HG03558 (cell line): Measurements from ENCODE around the gene PDSS2.
"Not testable (repeated sequence)": the region's sequence is repeated elsewhere in the genome, so short reads cannot be mapped to it uniquely, and the experiment has no call there.

Source experiments
- ATAC-seq: cut with Tn5 transposase; IDR thresholded peaks from one replicate; pipeline ENCODE4 v1.9.1; 2021; ENCODE audit warnings: moderate number of reproducible peaks; ENCODE audit not compliant: unreplicated experiment; ENCODE audit errors: extremely low read depth

Gene PDSS2

DNA sequence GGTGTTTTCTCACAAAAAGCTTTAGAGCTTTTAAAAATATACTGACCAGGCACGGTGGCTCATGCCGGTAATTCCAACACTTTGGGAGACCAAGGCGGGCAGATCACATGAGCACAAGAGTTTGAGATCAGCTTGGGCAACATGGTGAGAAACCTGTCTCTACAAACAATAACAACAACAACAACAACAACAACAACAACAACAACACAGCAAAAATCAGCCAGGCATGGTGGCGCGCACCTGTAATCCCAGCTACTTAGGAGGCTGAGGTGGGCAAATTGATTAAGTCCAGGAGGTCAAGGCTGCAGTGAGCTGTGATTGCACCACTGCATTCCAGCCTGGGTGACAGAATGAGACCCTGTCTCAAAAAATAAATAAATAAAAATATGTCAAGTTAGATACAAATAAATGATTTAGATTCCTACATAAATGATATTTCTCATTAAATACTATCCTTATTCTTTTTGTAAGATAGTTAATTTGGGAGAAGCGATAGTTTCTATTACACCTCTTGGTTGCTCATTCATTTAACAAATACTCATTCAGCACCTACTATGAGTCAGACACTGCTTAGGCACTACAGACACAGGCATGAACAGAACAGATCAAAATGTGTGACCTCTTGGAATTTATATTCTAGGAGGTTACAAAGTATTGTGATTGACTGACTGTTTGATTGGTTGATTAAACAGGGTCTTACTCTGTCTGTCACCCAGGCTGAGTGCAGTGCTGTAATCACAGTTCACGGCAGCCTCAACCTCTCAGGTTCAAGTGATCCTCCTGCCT, 260.5 kb downstream of the PDSS2 start:
- ATAC-seq, result no peak

DNA sequence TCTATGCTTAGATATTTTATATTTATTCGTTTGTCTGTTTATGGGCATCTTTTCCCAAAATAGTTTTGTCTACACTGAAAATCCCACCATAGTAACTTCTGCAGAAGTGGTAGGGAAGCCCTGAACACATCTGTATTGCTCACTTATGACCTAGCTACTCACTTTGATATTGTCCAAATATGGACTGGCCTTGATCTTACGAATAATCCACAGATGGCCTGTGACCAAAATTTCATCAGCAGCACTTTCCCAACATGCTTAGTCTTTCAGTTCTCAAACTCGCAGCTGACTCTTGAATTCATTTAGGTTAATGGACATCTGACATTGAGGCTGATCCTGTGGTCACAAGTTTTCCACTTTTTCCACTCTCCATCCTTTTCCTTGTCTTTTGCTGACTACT, 263.2 kb downstream of the PDSS2 start:
- no peak for ATAC-seq

DNA sequence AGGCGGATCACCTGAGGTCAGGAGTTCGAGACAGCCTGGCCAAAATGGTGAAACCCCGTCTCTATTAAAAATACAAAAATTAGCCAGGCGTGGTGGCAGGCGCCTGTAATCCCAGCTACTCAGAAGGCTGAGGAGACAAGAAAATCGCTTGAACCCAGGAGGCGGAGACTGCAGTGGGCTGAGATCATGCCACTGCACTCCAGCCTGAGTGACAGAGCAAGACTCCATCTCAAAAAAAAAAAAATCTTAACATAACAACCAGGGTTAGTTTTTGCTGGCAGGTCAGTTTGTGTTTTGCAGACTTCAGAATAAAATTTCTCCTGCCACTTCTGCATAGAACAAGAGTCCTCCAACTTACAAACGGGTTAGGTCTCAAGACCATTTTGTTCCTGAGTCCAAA, 264.6 kb downstream of the PDSS2 start:
- ATAC-seq, result not testable (repeated sequence)

DNA sequence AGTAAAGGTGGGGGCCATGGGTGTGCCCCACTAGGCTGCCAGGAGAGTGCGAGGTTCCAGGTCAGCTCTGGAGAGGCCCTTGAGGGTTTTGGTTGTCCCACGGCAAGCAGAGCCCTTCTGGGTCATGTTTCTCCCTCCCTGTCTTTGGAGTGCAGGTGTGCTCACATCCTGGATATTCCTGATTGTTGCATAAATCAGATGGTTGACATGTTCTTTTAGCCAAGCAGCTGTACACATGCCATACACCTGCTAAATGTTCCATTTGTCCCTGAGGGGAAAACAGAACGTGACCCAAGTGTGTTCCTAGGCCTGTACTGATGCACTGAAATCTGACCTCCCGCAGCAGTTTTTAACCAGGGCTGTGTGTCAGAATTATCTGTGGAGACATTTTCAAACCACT, 266.5 kb downstream of the PDSS2 start:
- ATAC-seq, result no peak

- no peak for ATAC-seq
These were observed 271.7 kb downstream of the PDSS2 start for GRCh38 chr6:107187630-107188029.

DNA sequence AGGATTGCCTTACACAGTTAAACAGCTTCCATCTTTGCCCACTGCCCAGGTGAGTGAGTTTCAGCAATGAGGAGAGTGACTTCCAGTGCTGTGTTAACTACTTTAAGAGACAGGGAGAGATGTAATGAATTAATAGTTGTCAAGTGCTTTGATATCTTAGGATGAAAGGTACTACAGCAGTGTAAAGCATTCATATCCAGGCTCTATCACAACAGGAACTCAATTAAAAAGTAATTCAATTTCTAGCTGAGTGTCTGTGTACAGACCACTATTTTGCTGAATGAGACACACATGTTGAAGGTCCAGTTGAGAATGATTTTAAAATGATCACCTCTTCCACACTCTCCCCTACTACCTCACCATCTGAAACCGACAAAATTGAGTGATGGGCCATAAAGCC, 273.3 kb downstream of the PDSS2 start:
- no peak for ATAC-seq

DNA sequence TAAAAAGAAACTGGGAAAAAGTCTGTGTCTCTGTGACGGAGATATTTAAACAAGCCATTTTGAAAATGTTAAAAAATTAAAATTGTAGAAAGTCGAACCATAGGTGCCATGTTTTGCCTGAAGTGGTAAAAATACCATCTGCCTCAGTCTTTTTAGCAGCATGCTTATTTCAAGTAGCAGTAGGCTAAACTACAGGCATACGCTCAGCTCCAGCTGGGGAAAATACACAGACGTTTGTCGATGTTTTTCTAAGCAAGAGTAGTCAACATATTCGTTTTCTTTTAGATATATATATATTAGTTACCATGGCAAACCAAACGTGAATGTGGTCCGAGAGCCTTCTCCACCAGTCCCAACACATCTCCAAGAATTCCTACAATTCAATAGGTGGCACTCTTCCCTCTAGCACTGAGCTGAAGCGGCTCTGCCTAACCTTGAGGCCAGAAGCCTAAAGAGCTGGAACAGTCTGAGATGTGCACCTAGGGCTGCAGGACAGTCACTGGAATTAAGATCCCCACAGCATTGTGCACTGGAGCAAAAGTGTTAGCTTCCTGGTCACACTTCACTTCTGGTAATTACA, 273.9 kb downstream of the PDSS2 start:
- no peak for ATAC-seq

- no peak for ATAC-seq
These were observed 274.9 kb downstream of the PDSS2 start for GRCh38 chr6:107184435-107184834.

- no peak for ATAC-seq
These were observed 279.3 kb downstream of the PDSS2 start for GRCh38 chr6:107180099-107180498.

DNA sequence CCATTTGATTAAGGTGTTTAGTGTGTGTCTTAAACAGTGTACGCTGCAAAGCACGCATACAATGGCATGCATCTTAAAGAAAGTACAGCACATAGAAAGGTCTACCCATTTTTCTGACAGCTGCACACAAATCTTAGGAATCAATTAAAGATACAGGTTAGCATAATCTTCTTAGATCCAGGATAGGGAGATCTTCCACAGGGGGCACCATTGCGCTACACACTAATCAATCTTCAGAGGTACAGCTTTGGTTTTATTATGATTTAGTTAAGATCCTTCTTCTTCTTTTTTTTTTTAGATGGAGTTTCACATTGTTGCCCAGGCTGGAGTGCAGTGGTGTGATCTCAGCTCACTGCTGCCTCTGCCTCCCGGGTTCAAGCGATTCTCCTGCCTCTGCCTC, 280.4 kb downstream of the PDSS2 start:
- no peak for ATAC-seq

DNA sequence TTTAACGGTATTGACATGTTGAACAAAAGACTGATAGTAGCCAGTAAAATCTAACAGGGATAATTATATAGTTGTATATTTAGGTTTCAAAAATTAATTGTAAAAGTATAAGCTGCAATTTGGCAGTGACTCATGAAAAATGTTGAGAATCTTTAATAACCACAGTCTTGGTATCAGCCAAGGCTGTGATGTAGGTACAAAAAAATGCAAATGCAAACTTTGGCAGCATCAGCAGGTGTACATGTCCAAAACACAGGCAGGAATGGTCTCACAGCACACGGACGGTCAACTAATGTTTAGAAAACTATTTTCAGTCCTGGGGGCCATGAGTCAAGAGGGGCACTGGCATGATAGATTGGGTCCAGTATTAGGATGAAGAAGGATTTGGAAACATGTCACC, 285.6 kb downstream of the PDSS2 start:
- no peak for ATAC-seq

GRCh38 chr6:107171513-107171912, 287.9 kb downstream of the PDSS2 start:
- no peak for ATAC-seq

DNA sequence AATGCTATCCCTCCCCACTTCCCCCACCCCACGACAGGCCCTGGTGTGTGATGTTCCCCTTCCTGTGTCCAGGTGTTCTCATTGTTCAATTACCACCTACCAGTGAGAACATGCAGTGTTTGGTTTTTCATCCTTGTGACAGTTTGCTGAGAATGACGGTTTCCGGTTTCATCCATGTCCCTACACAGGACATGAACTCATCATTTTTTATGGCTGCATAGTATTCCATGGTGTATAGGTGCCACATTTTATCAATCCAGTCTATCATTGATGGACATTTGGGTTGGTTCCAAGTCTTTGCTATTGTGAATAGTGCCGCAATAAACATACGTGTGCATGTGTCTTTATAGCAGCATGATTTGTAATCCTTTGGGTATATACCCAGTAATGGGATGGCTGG, 295.1 kb downstream of the PDSS2 start:
- ATAC-seq, result not testable (repeated sequence)

DNA sequence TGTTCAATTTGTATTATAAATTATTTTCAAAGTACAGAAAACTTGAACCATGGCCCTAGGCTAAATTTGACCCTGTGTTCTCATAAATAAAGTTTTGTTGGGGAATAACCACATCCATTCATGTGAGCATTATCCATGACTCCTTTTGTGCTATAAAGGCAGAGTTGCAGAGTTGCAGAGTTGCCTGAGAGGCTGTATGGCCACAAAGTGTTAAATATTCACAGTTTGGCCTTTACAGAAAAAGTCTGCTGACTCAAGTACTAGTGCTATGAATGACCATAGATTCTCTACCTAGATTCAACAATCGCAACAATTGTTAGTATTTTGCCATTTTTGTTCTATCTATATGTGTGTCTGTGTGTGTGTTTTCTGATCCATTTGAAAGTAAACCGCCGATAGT, 297.8 kb downstream of the PDSS2 start:
- ATAC-seq, result no peak

- ATAC-seq, result no peak
These were observed 302.7 kb downstream of the PDSS2 start for GRCh38 chr6:107156617-107157016.

- ATAC-seq, result no peak
These were observed 304.6 kb downstream of the PDSS2 start for GRCh38 chr6:107154801-107155160.

DNA sequence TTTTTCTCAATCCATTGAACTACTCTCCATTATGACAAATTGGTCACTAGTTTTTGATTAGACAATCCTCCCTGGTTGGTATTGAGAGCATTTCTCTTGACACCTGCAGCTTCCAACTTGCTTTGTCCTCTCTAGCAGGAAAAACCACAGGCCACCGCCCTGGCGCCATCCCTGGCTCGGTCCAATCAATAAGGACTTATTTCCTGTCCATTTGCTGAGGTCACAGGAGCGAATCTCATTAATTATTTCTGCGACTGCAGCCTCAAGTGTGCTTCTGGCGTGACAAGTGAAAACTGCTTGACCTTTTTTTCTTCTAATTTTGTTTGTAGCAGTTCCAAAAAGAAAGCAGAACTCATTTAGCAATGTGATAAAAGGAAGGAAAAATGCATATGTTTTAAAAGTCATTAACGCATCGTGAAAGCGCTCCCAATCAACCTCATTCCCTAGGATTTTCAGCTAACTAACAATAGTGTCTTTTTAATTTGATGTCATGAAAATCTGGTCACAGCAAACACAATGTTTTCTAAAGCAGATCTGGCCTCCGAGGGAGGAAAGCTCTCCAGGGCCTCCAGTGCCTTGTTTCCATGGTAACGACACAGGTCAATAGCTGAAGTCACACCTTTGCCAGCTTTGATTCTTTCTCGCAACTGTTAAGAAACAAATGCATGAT, 305.1 kb downstream of the PDSS2 start:
- ATAC-seq, result no peak

GRCh38 chr6:107152638-107153430, 306.5 kb downstream of the PDSS2 start:
- no peak for ATAC-seq

DNA sequence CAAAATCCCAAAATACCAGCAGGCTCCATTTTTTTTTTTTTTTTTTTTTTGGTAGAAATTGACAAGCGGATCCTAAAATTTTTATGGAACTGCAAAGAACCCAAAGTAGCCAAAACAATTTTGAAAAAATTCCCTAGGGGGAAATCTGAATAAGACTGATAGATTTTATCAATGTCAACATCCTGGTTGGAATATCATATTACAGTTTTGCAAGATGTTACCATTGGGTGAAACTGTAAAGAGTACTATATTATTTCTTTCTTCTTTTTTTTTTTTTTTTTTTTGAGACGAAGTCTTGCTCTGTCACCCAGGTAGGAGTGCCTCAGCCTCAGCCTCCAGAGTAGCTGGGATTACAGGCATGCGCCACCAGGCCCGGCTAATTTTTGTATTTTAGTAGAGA, 314.7 kb downstream of the PDSS2 start:
- no peak for ATAC-seq

GRCh38 chr6:107144014-107144413, 315.4 kb downstream of the PDSS2 start:
- no peak for ATAC-seq

- no peak for ATAC-seq
These were observed 318.8 kb downstream of the PDSS2 start for GRCh38 chr6:107140581-107140980.
